Measurements from ENCODE around the gene SDHB. TPM values are rescaled to one million over a fixed set of nuclear protein-coding genes. Genes with fewer than 3 reads are reported as not detected.

SDHB gene
- total RNA-seq, 1 experiment from 2014 or later: 336 TPM

GRCh38 chr1:17059391-17060305 lies 5.8 kb upstream of the SDHB start:
- Histone ChIP-seq H3K9me3 (ENCODE audit: low read length) (no peaks in the 10 kb centered on the region), H3K4me3 (ENCODE audit: low read length) (no peak overlapping the region), H4K20me1 (ENCODE audit: low read length) (no peaks in the 10 kb centered on the region), H3K36me3 (ENCODE audit: low read depth, low read length) (no peaks in the 10 kb centered on the region), H3K79me2 (ENCODE audit: low read length) (no peaks in the 10 kb centered on the region), H3K4me1 (ENCODE audit: insufficient read depth, low read length) (0 out of 2 replicates have a peak, but pooled peaks cover 5% of the 10 kb centered on the region), H3K27ac (ENCODE audit: low read length) (no peak overlapping the region), H3K9ac (ENCODE audit: low read length) (no peak overlapping the region), H3F3A (ENCODE audit: low read length, unreplicated experiment) (no peaks in the 10 kb centered on the region), H3K27me3 (ENCODE audit: low read length) (no peaks in the 10 kb centered on the region), H3K9me2 (replicated peaks; ENCODE audit: low read length) (no peaks in the 10 kb centered on the region), H3K4me2 (ENCODE audit: low read length) (0 out of 2 replicates have a peak overlapping the region, but pooled peaks have one; percentile 18), H2AFZ (ENCODE audit: low read length) (no peak overlapping the region)
- TF ChIP-seq CTCF (conservative IDR thresholded peaks at IDR 0.05; ENCODE audit: low read depth, low read length) (peak; percentile 86), EZH2phosphoT487 (IDR thresholded peaks at IDR 0.05; ENCODE audit: borderline replicate concordance, low read length) (no peak)
- ChIA-PET CTCF (interaction anchor here (1.1 kb wide), 1 partner anchor 16 kb away, joined by 3 read pairs; no protein-coding TSS in a partner anchor), POLR2A (ENCODE audit: unreplicated experiment) (no interaction called here)
- ATAC-seq (peak; percentile 97), DNase-seq (peak; percentile 78)
- intact Hi-C loops (cut with micrococcal nuclease): loop anchor here (1.0 to 2.0 kb wide), 4 partner anchors 16 to 347 kb away; no protein-coding TSS in a partner anchor
- no TSS peak for BruUV-seq (replicated peaks)

- Histone ChIP-seq H2AFZ (ENCODE audit: low read length) (no peak overlapping the region), H3K27ac (ENCODE audit: low read length) (no peak overlapping the region), H4K20me1 (ENCODE audit: low read length) (no peaks in the 10 kb centered on the region), H3K27me3 (ENCODE audit: low read length) (no peaks in the 10 kb centered on the region), H3K9me2 (replicated peaks; ENCODE audit: low read length) (no peaks in the 10 kb centered on the region), H3K4me2 (ENCODE audit: low read length) (no peak overlapping the region), H3K79me2 (ENCODE audit: low read length) (peaks cover 23% of the 10 kb centered on the region), H3K9me3 (ENCODE audit: low read length) (no peaks in the 10 kb centered on the region), H3K4me3 (ENCODE audit: low read length) (no peak overlapping the region), H3K9ac (ENCODE audit: low read length) (no peak overlapping the region), H3K36me3 (ENCODE audit: low read depth, low read length) (0 out of 2 replicates have a peak, but pooled peaks cover 1% of the 10 kb centered on the region), H3K4me1 (ENCODE audit: insufficient read depth, low read length) (peaks cover 9% of the 10 kb centered on the region), H3F3A (ENCODE audit: low read length, unreplicated experiment) (no peaks in the 10 kb centered on the region)
- no peak for ATAC-seq
- TF ChIP-seq EZH2 (IDR thresholded peaks at IDR 0.05; ENCODE audit: low read length, unreplicated experiment): no peak
- no peak for TF ChIP-seq CTCF (conservative IDR thresholded peaks at IDR 0.05; ENCODE audit: low read depth, low read length)
- TF ChIP-seq EZH2phosphoT487 (IDR thresholded peaks at IDR 0.05; ENCODE audit: borderline replicate concordance, low read length): no peak
- no TSS peak for BruUV-seq (replicated peaks)
- CTCF ChIA-PET: interaction anchor here (1.1 kb wide), 1 partner anchor 177 kb away, joined by 3 read pairs; no protein-coding TSS in a partner anchor
- intact Hi-C loops (cut with micrococcal nuclease): no loop called here
- POLR2A ChIA-PET (ENCODE audit: unreplicated experiment): no interaction called here
- no peak for DNase-seq
Observed at GRCh38 chr1:17056551-17056950, 2.7 kb upstream of the SDHB start.

GRCh38 chr1:17055801-17056200 lies 2.0 kb upstream of the SDHB start:
- no peak for ATAC-seq
- no peaks in the 10 kb centered on the region for H3K9me3 ChIP-seq (ENCODE audit: low read length)
- no peak for DNase-seq
- H3K27ac ChIP-seq (ENCODE audit: low read length): no peak overlapping the region
- peaks cover 9% of the 10 kb centered on the region for H3K4me1 ChIP-seq (ENCODE audit: insufficient read depth, low read length)
- ChIA-PET POLR2A (ENCODE audit: unreplicated experiment) (no interaction called here), CTCF (interaction anchor here (1.1 kb wide), 1 partner anchor 178 kb away, joined by 3 read pairs; no protein-coding TSS in a partner anchor)
- no peak overlapping the region for H2AFZ ChIP-seq (ENCODE audit: low read length)
- intact Hi-C loops (cut with micrococcal nuclease): no loop called here
- H3K79me2 ChIP-seq (ENCODE audit: low read length): peaks cover 31% of the 10 kb centered on the region
- H3F3A ChIP-seq (ENCODE audit: low read length, unreplicated experiment): no peaks in the 10 kb centered on the region
- no peak overlapping the region for H3K9ac ChIP-seq (ENCODE audit: low read length)
- no TSS peak for BruUV-seq (replicated peaks)
- H3K27me3 ChIP-seq (ENCODE audit: low read length): no peaks in the 10 kb centered on the region
- no peak overlapping the region for H3K4me3 ChIP-seq (ENCODE audit: low read length)
- no peak overlapping the region for H3K4me2 ChIP-seq (ENCODE audit: low read length)
- 0 out of 2 replicates have a peak, but pooled peaks cover 5% of the 10 kb centered on the region for H4K20me1 ChIP-seq (ENCODE audit: low read length)
- no peaks in the 10 kb centered on the region for H3K9me2 ChIP-seq (replicated peaks; ENCODE audit: low read length)
- H3K36me3 ChIP-seq (ENCODE audit: low read depth, low read length): peaks cover 7% of the 10 kb centered on the region
- TF ChIP-seq EZH2phosphoT487 (IDR thresholded peaks at IDR 0.05; ENCODE audit: borderline replicate concordance, low read length) (no peak), CTCF (conservative IDR thresholded peaks at IDR 0.05; ENCODE audit: low read depth, low read length) (no peak), EZH2 (IDR thresholded peaks at IDR 0.05; ENCODE audit: low read length, unreplicated experiment) (no peak)
